NCI-H1694 treated with DMSO at 0.1 percent for 48 hours (cell line): Measurements from ENCODE around the gene AFF4.
A peak's percentile ranks its signal among the peaks of the same experiment; 100 is the strongest.
"Not testable (repeated sequence)": the region's sequence is repeated elsewhere in the genome, so short reads cannot be mapped to it uniquely, and the experiment has no call there.

Source experiments
- DNase-seq: peaks from one replicate; lab custom pipeline; 2025; lab: John Stamatoyannopoulos, UW

AFF4 gene, protein sequence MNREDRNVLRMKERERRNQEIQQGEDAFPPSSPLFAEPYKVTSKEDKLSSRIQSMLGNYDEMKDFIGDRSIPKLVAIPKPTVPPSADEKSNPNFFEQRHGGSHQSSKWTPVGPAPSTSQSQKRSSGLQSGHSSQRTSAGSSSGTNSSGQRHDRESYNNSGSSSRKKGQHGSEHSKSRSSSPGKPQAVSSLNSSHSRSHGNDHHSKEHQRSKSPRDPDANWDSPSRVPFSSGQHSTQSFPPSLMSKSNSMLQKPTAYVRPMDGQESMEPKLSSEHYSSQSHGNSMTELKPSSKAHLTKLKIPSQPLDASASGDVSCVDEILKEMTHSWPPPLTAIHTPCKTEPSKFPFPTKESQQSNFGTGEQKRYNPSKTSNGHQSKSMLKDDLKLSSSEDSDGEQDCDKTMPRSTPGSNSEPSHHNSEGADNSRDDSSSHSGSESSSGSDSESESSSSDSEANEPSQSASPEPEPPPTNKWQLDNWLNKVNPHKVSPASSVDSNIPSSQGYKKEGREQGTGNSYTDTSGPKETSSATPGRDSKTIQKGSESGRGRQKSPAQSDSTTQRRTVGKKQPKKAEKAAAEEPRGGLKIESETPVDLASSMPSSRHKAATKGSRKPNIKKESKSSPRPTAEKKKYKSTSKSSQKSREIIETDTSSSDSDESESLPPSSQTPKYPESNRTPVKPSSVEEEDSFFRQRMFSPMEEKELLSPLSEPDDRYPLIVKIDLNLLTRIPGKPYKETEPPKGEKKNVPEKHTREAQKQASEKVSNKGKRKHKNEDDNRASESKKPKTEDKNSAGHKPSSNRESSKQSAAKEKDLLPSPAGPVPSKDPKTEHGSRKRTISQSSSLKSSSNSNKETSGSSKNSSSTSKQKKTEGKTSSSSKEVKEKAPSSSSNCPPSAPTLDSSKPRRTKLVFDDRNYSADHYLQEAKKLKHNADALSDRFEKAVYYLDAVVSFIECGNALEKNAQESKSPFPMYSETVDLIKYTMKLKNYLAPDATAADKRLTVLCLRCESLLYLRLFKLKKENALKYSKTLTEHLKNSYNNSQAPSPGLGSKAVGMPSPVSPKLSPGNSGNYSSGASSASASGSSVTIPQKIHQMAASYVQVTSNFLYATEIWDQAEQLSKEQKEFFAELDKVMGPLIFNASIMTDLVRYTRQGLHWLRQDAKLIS

DNA sequence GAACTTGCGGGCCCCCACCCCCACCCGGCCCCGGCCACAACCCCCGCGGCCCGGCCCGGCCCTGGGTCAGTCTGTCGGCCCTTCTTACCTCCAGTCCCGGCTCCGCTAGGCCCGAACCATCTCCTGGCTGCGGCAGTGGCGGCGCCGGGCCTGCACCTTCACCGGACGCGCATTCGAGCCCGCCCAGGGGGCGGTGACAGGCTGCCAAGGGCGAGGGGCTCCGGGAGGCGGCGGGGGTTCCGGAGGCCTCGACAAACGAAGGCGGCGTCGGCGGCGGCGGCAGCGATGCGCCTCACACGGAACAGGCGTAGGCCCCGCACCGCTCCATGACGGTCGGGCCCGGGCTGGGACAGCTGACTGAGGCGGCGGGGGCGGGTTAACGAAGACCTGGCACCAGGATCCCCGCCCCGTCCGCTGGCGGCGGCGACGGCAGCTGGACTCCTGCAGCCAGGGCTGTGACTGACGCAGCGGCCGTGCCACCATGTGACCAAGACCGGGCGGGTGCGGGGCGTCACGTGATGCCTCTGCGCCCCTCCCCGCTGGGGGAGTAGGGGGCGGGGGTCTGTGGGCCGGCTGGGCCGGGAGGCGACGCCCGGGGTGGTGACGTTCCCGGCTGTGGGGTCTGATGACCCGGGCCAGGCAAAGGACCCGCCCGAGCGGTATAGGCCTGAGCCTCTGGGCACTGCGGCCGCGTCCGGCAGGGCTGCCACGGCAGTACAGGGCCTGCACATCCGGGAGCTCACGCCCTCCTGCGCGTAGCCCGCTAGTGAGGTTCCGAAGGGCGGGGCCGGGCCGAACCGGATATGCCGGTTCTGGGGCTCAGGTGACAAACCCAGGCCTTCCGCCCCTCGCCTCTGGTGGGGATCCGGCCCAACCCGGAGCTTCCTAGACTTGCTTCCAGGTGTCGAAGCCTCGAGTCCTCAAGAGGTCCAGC is at the start of gene AFF4:
Gene AFF4, minus strand, starts transcription at position 464 of the 934 bp plus-strand sequence. CDS start 26,445 bp downstream, outside the sequence.
- DNase-seq, result peak; percentile 77

DNA sequence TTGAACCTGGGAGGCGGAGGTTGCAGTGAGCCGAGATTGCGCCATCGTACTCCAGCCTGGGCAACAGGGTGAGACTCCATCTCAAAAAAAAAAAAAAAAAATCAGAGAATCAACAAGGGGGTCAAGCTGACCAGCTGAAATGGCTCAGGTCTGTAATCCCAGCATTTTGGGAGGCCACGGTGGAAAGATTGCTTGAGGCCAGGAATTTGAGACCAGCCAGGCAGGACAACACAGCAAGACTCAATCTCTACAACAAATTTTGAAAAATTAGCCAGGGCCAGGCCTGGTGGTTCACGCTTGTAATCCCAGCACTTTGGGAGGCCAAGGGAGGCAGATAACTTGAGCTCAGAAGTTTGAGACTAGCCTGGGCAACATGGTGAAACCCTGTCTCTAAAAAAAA is 45.0 kb upstream of the AFF4 start:
- not testable (repeated sequence) for DNase-seq

DNA sequence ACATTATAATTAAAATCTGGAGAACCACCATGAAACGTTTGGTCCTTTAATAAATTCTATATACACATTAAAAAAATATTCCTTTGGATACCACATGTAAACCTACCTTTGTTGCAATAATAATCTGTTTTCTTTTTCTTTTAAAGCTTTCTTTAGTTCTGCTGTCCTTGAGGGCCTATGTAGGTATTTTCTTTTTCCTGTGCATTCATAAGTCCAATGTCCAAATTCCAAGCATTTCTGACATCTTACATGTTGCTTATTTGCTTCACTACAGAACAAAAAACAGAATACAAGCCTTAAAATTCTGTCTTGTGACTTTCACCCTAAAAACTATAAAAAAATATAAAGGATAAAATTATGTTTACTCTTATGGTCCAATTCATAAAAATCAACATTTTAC is 43.2 kb upstream of the AFF4 start:
- no peak for DNase-seq

DNA sequence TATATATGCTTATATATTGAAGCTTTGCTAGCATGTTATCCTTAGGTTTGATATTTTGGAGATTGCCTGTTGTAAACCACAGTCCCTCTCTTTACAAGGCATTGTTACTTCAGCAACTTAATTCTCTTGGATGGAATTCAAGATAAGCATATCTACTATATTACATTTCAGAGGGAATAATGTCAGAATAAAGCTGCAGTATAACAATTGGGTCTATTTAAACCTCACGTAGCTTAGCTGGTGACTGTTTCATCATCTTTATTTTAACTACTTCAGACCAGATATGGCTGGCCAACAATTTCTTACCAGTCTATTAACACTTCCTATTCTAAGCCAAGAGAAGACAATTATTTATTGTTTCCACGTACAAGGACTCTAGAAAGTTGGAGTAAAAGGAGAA is 35.8 kb upstream of the AFF4 start:
- no peak for DNase-seq

DNA sequence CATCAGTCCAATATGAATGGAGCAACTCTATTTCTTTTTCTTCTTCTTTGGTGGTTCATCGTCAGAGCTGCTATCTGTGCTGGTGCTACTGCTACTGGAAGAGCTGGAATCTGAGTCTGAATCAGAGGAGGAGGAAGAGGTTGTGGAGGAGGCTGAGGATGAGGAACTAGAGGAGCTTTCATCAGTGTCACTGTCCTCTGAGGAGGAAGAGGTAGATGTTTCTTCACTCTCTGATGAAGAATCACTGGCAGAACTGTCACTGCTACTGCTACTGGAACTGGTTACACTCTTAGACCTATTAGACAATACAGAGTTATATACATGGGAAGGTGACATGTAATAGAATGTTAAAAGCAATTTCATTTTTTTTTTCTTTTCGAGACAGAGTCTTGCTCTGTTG is 35.1 kb upstream of the AFF4 start:
- DNase-seq, result no peak

DNA sequence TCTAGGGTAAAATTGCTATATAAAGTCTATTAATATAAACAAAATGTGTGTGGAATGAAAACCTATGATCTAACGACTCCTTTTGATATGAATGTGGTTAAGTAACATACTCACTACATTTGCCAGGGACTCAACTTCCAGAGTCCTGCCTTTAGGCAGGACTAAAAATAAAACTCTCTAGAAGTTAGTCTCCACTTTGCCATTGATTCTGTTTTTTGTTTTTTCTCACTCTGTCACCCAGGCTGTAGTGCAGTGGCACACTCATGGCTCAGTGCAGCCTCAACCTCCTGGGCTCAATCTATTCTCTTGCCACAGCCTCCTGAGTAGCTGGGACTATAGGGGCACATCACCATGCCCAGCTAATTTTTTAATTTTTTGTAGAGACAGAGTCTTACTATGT is 32.9 kb upstream of the AFF4 start:
- DNase-seq, result no peak

DNA sequence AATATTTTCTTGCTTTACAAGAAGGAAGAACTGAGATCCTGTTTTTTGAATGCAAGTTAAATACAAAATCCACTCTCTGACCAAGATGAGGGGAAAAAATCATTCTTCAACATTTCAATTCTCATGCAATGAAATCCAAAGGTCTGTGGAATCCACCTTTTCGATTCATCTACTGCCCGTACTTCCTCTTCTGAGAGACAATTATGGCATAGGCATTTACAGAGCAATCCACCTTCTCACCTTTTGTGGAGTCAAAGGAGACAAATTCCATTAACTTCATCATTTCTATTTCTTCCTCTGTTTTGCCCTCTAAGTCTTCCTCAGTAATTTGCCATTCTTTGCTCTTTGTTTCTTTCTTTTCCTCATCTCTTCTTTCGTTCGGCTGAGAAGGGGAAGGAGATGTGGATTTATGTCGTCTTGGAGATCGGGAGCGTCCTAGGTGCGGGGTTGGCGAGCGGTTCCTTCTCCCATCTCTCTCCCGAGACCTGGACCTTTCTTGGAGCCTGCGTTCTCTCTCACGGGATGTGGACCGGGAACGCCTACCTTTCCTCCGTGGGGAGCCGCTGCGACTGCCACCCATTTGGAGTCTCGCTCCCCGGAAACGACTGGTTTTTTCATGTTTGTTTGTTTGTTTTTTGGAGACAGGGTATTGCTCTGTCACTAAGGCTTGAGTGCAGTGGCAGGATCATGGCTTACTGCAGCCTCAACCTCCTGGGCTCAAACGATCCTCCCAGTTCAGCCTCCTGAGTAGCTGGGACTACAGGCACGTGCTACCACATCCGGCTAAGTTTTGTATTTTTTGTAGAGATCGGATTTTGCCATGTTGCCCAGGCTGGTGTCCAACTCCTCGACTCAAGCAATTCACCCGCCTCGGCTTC is 24.3 kb upstream of the AFF4 start:
- no peak for DNase-seq

DNA sequence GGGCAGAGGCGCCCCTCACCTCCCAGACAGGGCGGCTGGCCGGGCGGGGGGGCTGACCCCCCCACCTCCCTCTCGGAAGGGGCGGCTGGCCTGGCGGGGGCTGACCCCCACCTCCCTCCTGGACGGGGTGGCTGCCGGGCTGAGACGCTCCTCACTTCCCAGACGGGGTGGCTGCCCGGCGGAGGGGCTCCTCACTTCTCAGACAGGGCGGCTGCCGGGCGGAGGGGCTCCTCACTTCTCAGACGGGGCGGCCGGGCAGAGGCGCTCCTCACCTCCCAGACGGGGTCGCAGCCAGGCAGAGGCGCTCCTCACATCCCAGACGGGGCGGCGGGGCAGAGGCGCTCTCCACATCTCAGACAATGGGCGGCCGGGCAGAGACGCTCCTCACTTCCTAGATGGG is 19.5 kb upstream of the AFF4 start:
- DNase-seq, result not testable (repeated sequence)

DNA sequence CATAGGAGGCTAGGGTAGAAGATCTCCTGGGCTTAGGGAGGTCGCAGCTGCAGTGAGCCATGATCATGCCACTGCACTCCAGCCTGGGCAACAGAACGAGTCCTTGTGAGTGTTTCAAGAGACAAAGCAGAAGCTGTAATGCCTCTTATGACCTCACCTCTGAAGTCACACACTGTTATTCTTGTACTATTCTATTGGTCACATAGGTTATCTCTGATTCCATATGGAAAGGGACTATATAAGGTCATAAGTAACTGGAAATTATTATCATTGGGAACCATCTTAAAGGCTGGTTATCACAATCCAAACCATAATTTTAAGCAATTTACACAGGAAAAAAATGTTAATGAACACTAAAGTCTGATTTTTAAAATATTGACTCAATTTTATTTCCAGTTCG is 17.9 kb upstream of the AFF4 start:
- no peak for DNase-seq

DNA sequence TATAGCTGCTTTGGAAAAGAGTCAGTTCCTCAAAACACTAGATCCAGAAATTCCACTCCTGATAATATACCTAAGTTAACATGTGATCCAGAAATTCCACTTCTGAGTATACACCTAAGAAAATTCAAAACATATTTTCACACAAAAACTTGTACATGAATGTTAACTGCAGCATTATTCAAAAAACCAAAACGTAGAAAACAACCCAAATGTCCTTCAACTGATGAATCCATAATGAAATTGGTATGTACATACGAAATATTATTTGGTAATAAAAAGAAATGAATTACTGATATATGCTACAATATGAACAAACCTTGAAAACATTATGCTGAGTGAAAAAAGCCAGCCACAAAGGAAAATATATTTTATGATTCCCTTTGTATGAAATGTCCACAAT is 16.5 kb upstream of the AFF4 start:
- no peak for DNase-seq

DNA sequence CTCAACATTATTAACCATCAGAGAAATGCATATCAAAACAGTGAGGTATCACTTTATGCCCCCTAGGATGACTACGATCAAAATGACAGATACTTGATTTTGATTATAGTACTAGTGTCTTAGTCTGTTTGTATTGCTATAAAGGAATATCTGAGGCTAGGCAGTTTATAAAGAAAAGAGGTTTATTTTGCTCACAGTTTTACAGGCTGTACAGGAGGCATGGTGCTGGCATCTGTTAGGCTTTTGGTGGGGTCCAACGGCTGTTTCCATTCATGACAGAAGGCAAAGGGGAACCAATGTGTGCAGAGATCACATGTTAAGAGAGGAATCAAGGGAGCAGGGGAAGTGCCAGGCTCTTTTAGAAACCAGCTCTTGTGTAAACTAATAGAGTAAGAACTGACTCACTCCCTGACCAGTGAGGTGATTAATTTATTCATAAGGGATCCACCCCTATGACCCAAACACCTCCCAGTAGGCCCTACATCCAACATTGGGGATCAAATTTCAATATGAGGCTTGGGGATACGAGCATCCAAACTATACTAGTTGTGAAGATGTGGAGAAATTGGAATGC is 16.0 kb upstream of the AFF4 start:
- DNase-seq, result no peak

DNA sequence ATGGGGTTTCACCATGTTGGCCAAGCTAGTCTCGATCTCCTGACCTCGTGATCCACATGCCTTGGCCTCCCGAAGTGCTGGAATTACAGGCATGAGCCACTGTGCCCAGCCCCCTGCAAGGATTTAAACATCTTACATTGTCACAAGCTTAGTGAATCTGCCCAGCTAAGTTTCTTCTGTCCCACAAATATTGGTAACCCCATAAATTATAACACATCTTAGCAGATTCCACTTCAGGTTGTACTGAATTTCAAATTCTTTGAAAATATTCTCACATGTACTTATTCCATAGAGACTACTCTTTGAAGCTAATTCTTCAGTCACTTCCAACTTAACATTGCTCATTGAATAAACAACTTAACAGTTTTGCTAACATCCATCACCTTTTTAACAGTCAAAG is 13.4 kb upstream of the AFF4 start:
- no peak for DNase-seq

DNA sequence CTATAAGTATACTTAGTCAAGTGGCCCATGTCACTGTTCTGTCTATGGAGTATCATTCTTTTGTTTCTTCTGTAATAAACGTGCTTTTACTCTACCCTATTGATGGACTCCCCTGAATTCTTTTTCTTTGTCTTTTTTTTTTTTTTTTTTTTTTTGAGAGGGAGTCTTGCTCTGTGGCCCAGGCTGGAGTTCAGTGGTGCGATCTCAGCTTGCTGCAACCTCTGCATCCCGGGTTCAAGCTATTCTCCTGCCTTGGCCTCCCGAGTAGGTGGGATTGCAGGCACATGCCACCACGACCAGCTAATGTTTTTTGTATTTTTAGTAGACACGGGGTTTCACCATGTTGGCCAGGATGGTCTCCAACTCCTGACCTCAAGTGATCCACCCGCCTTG is 9.0 kb upstream of the AFF4 start:
- not testable (repeated sequence) for DNase-seq

DNA sequence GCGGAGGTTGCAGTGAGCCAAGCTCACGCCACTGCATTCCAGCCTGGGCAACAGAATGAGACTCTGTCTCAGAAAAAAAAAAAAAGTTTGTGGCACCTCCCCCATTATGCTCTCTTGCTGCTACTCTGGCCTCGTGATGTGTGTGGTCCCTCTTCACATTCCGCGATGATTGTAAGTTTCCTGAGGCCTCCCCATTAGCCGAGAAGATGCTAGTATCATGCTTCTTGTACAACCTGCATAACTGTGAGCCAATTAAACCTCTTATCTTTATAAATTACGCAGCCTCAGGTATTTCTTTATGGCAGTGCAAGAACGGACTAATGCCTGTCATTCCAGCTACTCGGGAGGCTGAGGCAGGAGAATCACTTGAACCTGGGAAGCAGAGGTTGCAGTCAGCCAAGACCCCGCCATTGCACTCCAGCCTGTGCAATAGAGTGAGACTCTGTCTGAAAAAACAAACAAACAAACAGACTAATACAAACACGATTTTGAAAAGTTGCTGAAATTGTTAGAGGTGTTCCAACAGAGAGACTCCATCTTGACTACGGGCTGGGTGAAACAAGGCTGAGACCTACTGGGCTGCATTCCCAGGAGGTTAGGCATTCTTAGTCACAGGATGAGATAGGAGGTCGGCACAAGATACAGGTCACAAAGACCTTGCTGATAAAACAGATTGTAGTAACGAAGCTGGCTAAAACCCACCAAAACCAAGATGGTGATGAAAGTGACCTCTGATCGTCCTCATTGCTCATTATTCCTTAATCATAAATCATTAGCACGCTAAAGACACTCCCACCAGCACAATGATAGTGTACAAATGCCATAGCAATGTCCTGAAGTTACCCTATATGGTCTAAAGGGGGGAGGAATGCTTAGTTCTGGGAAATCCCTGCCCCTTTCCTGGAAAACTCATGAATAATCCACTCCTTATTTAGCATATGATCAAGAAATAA is 8.3 kb upstream of the AFF4 start:
- DNase-seq, result no peak

DNA sequence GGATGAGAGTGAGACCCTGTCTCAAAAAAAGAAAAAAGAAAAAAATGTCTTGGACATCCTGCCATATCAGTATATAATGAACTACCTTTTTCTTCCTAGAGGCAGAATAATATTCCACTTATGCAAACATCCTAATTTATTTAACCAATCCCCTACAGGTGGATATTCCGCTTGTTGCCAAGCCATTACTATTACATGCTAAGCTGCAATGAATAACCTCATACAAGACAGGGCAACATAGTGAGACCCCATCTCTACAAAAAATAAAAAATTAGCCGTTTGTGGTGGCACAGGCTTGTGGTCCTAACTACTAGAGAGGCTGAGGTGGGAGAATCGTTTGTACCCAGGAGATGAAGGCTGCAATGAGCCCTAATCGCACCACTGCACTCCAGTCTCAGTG is 1.7 kb upstream of the AFF4 start:
- no peak for DNase-seq

DNA sequence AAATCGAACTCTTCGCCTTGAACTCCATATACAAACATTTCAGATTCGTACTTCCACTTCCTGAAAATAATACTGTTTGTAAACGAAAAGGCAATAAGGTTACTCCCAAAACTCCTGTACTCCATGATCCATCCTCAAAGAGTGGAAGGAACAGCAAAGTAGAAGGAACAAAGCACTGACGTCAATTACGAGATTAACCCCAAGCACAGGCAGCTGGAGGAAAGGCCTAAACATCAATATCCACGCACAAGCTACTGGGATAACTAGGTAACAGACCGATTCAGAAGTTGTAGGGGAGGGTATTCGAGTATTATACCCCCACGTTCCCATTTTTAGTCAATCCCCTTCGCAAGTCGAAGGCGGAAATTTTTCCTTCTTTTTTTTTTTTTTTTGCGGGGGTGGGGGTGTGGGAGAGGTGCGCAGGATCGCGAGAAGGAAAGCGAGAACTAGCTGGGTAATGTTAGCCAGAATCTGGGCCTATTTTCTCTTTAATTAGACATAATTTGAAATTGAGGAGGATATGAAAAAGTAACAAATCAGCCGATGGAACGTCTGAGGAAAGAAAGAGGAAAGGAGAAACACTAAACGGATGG is 909 bp downstream of the AFF4 start:
- peak; percentile 9 for DNase-seq

DNA sequence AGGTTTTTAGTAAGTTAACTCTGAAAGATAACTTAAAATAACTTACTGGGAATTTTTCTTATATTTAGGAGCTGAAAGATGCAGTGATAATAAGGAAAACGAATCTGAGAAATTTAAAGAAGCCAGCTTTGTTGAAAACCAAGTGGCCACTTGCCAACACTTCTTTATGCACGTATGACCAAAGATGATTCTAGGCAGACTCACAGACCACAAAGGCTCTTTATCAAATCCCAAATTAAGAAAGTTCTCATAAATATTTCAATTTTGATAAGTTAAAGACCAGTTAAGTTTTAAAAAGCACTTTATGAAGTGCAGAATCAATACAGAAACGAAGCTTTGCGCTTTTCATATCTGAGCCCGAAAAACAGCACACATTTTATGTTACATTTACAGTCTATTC is 1.5 kb downstream of the AFF4 start:
- DNase-seq, result no peak

DNA sequence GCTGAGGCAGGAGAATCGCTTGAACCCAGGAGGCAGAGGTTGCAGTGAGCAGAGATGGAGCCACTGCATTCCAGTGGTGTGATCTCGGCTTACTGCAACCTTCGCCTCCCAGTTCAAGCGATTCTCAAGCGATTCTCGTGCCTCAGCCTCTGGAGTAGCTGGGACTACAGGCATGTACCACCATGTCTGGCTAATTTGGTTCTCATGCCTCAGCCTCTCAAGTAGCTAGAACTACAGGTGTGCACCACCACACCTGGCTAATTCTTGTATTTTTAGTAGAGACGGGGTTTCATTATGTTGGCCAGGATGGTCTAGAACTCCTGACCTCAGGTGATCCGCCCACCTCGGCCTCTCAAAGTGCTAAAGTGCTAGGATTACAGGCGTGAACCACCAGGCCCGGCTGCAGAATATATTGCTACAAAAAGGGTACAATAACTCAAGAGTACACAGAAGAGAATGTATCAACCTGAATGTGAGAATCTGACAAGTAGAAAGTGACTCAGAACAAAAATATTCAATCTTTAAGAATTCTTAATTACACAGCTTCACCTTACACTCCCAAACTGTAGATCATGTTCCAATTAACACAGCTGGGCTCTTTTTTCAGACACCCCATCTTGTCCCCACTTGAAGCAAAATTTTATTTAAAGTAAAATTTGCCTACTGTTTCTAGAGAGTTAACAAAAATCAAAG is 2.2 kb downstream of the AFF4 start:
- not testable (repeated sequence) for DNase-seq
